Non-pigmented ciliary epithelial cell (primary cell): ENCODE measurements around the gene GAB4.
"Not testable (repeated sequence)": the region's sequence is repeated elsewhere in the genome, so short reads cannot be mapped to it uniquely, and the experiment has no call there.

ENCODE experiments used
- DNase-seq: peaks from one replicate; pipeline ENCODE4 v3.0.0-alpha.2; 2010; ENCODE audit warnings: low read depth

The GAB4 gene

DNA sequence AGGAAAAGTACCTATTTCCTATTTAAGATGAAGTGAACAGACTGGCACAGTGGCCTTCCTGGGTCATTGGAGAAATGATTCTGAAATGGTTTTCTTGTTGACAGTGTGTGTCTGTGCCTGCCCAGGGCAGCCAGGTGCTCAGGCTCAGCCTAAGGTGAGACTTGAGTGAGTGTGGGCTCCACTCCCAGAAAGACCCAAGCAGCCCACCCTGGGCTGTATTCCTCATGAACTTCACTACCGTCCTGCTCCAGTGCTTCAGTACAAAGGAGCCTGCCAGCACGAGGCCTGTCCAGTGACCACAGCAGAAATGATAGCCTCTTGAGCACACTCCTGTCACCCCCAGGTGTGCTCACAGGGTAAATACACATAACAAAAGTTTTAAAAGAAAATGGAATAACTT is 49.5 kb downstream of the GAB4 start:
- DNase-seq, result no peak

DNA sequence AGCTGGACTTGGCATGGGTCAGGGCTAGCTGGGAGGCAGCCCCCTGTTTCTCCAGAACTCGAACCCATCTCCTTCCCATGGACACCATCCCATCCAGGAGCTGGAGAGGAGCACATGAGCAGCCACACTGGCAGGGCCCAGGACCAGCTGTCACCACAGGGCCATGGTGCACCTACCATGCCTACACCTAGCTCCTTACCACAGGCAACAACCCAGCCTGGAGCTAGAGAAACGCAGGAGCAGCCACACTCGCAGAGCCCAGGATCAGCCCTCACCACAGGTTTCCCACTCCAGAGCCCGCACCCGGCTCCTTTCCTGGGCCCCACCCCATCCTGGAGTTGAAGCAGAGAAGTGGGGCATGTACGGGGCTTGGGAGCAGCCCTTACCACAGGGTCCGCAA is 50.2 kb downstream of the GAB4 start:
- DNase-seq, result no peak

DNA sequence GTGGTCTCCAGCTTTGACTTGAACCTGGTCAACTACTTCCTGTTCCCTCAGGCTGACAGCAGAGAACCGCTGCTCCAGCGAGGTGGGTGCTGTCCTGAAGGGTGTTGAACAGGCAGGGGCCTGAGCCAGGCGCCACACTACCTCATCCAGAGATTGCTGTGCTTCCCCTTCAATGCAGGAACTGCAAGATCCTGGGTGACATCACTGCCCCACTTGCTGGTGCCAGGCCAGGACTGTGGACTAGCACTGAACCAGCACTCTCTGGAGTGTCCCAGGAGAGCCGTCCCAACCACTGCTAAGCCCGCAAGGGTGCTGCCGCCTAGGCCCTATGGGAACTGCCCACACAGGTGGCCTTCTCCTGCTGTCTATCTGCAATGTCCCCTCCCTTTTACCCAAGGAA is 51.7 kb downstream of the GAB4 start:
- DNase-seq, result no peak

DNA sequence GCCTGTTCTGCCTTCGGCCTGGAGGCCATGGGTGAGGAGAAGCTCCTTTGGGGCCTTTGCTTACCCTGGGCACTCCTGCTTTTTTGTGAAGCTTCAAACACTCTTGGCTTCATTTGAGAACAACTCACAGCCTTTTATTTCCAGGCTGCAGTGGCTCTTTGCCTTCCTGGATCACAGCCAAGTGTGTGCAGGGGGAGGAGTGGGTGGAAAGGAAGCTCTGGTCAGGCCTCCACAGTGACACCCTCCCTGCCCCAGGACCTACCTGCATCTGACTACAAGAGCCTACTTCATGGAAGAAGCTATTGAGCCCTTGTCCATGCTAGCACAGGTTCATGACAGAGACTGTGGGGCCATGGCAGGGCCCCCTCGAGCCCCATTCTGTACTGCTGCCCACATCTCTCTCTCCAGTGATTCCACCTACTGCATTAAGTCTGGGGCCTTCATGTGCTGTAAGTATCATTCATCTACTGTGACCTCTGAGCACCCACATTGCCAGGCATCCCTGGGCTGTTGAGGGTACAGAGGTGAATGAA is 52.3 kb downstream of the GAB4 start:
- no peak for DNase-seq

DNA sequence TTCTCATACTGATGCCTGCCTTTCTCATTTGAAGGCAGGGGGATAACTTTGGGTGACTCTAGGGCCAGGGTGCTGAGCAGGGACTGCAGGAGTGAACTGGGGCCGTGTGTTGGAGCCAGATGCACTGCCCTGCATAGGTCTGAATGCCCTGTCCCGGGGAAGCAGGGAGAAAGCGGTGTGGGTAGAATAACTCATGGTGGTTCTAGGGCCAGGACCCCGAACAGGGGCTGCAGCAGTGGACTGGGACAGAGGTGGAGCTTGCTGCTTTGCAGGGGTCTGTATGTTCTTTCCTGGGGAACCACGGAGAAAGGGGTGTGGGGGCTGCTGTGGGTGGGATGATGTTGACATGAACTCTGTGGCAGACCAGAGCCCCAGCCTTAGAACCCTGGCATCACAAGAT is 52.9 kb downstream of the GAB4 start:
- DNase-seq, result no peak

DNA sequence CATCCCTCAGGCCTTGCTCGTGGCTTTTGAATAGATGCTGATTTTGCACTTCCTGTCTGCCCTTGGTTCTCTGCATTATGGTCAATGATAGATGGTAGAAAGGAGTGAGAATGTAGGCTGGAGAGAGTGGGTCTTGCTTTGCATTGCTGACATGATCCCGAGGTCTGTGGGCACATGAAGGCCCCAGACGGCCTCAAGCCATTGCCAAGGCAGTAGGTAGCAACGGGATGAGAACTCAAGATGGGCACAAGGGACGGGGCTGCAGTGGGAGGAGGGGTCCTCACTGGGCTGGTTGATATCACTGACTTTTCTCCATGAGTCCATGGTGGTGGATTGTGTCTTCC is 54.0 kb downstream of the GAB4 start:
- no peak for DNase-seq

DNA sequence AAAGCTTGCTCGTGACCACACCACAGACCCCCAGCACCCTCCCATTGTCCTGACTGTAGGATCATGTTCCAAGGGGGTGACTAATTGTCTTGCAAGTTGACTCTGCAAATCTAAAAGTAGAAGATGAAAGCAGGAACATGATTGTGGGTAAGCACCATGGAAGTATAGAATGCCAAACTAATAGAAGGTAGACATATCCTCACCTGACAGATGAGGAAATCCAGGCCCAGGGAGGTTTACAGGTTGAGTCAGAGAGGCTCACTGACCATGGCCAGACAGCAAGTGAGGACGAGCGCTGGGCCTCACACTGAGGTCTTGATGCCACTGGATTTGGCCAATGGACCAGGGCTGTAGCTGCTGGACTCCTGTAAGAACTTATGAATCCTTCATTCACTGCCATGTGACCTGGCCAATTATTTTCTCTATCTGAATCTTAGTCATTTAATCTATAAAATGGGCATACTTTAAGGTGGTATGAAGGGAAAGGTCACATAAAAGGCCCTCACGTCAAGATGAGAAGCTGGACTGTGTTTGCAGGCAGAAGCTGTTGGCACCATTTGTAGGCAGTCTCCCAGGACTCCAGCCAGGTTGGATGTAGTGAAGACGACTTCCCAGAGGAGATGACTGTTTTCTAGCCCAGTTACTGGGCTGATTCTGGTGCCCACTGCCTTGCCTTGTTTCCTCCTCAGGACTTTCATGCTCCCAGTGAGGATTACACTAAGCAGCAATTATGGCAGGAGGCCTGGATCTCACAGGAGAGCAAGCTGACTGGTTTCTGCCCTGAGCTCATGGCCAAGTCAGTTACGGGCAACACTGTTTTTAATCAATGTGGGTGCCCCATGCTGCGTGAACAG is 54.6 kb downstream of the GAB4 start:
- DNase-seq, result no peak

DNA sequence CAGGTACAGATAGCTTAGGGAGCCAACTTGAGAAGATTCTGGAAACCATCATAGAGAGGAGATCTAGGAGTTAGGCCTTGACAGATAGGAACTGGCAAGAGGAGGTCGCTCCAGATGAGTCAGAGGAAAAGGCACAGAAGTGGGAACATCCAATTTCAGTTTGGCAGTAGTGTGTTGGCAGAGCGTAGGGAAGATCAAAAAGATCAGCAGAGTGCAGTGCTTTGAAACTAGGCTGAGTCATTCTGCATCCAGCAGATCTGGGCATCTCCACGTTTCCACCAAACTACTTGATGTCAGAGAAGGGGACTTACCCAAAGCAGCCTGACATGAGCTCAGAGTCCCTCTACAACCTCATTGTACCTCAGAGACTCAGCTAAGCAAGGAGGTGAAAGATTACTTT is 58.5 kb downstream of the GAB4 start:
- DNase-seq, result no peak

DNA sequence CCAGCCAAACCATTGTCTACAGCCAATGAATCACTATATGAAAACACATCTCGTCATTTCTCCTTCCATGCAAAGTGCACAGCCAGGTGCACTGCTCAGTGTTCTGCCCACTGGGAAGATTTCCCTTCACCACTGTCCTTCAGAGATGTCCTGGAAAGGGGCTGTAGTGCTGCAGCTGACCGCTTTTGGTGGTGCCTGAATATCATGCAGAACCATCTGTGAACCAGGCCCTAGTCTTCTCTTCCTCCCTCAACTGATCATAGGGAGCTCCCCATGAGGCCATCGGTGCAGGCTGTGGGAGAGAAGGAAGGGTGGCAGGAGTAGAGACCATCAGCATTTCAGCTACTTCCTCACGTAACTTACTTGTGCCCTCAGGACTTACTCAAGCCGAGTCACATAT is 70.2 kb downstream of the GAB4 start:
- no peak for DNase-seq

DNA sequence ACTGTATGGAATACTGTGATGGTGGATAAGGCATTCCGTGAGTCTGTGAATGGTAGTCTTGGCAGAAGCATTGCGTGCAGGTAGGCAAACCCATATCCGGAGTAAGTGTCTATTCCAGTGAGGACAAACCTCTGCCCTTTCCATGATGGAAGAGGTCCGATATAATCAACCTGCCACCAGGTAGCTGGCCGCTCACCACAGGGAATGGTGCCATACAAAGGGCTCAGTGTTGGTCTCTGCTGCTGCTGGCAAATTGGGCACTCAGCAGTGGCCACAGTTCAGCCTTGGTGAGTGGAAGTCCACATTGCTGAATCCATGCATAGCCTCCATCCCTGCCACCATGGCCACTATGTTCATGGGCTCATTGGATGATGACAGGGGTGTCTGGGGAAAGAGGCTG is 70.8 kb downstream of the GAB4 start:
- not testable (repeated sequence) for DNase-seq

DNA sequence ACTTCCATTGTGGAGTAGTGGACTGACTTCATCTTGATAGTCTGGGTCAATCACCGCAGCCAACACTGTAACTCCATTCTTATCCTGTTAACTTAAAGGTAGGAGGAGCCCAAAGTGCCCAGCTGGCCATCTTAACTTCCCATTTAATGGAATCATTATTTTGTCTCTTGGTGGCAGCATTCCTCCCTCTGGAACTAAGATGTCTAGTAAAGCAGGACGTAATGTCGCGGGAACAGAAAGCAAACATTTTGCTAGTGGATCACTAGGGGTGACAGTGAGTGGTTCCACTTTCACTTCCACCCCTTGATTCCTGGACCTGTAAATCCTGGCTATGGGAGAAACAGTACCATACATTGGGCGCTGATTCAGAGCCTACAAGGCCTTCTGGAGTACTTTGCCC is 71.4 kb downstream of the GAB4 start:
- DNase-seq, result no peak

DNA sequence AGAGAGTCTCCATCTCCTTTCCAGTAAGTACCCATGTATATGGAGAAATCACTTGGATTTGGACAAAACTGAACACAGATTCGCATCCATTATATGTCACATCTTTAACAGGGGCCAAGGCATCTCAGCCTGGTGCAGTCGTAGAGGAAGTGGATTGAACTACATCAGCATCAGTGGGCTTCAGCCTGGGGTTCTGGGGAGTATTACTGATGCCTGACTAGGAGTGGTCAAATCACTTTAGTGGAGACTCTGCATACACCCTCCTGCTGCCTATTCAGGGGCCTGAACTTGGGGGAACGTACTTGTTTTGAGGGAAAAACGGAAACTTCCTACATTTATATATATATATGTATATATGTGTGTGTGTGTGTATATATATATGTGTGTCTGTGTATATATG is 72.8 kb downstream of the GAB4 start:
- no peak for DNase-seq

DNA sequence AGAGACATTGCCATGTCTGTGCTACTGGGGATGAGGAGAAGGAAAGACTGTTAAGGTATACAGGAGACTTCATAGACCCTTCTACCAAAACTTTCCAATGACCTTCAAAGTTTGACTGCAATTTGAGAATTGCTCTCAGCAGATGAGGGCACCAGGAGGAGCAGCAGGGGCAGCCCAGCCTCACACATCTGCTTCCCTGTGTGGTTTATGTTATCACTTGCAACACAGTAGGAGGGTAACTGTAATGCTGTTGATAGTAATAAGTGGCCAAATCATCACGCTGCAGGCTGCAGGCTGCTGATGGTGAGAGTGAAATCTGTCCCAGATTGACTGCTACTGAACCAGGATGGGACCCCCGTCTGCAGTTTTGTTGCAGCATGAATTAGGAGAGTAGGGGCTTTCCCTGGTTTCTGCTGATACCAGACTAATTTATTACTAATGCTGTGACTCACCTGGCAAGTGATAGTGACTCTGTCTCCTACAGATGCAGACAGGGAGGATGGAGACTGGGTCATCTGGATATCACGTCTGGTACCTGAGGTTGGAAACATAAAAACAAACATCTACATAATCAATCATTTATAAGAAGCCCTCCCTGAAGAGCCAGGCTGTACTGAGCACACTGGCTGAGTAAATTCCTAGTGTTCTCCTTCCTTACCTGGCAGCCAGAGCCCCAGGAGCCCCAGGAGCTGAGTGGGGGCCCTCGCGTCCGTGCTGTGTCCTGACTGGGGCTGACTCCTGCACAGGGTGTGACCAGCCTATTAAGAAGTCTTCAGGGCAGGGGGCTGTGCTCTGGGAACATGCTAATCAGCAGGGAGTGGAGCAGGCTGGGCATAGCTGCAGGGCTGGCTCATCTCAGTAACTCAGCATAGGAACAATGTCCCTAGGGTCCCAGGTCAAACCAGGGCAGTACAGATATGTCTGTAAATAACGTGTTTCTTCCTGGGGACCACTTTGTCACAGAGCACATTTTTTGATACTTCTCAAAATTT is 74.4 kb downstream of the GAB4 start:
- DNase-seq, result no peak

DNA sequence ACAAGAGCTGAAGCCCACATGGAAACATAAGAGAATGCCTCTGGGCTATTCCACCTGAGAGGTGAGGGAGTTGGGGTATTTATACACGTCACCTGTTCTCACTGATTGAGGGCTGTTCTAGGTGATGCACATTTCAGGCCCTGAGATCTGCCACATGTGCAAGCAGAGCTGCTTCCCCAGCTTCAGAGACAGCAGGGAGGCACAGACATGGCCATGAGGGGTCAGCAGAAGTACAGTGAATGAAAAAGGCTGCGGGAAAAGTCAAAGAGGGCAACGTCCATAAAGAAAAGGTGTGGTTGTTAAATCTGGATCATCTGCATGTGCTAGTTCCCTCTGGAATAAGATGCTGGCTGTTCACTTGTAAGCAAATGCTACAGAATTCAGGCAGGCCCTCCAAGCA is 75.4 kb downstream of the GAB4 start:
- no peak for DNase-seq

DNA sequence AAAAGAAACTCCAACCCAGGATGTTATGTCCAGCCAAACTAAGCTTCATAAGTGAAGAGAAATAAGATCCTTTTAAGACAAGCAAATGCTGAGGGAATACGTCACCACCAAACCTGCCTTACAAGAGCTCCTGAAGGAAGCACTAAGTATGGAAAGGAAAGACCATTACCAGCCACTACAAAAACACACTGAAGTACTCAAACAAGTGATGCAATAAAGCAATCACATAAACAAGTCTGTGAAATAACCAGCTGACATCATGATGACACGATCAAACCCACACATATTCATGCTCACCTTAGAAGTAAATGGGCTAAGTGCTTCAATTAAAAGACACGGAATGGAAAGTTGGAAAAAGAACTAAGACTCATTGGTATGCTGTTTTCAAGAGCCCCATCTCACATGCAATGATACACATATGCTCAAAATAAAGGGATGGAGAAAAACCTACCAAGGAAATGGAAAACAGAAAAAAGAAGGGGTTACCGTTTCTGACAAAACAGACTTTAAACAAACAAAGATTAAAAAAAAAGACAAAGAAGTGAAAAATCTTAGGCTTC is 82.5 kb downstream of the GAB4 start:
- DNase-seq, result no peak

DNA sequence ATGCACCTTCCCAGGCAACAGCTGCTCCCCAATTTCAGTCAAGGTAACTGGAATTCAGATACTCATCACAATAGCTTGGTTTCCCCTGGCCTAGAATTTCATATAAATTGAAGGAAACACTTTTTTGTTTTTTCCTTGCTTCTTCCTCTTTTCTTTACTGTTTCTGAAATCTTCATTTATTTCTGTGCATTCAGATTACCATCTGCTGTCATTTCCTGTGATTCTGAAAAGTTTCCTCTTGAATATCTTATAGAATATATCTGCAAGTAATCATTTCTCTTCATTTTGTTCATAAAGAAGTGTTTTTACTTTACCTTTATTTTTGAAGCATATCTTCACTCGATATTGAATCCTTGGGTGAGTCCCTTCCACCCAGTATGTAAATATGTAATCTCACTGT is 85.3 kb downstream of the GAB4 start:
- no peak for DNase-seq

DNA sequence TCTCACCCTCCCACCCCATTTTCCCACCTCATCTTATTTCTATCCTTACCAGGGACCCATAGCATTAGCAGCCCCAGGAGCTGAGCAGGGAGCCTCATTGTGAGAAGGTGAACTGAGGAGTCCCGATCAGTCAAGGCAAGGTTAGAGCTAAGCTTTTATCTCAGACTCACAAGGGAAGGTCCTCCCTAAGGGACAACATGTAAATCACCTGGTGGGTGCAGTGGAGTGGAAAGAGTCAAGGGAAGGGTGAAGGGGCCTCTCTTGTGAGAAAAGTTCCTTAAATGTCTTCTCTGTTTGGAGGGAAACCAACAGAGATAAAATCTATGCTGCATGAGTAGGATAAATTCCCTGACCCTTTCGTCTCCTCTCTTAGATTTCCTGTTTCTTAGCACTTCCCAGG is 85.9 kb downstream of the GAB4 start:
- no peak for DNase-seq

DNA sequence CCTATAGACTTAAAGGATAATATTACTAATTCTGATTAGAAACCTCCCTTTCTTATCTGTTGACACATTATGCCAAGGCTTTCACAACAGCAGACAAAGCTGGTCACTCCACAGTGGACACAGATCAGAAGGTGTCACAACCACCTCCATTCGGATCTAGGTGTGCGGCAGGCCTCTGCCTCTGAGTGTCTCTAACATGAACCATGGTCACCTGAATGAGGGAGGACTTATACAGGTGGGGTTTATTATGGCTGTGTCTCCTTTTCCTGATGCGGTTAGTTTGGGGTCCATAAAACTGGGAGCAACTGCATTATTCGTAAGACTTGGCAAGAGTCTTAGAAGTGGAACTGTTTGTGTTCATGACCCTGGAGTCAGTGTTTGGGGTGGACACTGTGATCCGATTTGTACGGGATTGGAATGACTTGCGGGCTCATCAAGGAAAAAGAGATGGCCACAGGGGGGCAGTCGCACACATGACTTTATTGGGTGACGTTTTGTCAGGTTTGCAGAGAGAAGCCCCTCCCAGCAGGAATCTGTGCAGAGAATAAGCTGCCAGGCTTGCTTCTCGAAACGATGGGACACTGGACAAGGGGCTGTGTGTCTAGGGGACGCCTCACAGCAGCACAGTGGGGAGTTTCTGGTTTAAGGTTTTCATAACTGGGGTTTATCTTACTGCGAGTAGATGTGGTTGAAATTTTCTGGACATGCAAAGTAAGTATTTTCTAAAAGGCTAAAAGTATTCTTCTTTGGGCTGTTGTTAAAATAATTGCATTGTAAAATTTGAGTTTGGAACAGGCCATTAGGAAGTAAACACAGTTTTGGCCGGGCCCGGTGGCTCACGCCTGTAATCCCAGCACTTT is 90.6 kb downstream of the GAB4 start:
- DNase-seq, result no peak

DNA sequence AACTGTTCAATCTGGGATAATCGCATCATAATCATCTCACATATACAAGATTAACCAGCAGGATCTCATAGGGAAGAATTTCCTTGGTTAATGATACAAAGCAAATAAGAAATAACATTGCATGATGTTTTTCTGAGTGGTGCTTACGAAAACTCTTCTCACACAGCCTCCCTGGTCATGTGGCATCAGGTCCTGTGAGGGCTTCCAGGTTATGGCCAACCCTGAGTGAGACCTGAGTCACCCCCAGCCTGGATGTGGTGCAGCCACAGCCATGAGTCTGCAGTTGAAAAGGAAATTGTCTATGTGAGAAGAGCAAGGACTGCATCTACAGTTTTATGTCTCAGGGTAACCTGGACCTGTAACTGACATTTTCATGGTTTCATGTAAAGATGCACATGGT is 92.3 kb downstream of the GAB4 start:
- no peak for DNase-seq

DNA sequence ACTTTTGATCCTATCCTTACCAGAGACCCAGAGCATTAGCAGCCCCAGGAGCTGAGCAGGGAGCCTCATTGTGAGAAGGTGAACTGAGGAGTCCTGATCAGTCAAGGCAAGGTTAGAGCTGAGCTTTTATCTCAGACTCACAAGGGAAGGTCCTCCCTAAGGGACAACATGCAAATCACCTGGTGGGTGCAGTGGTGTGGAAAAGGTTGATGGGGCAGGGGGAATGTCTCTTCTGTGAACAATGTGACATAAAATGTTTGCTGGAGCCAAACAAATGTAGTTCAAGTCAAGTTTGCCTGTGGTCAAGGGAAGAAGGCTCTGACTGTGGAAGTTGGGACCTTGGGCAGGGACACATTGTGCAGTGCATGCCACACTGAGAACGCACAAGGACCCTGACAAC is 93.1 kb downstream of the GAB4 start:
- not testable (repeated sequence) for DNase-seq

DNA sequence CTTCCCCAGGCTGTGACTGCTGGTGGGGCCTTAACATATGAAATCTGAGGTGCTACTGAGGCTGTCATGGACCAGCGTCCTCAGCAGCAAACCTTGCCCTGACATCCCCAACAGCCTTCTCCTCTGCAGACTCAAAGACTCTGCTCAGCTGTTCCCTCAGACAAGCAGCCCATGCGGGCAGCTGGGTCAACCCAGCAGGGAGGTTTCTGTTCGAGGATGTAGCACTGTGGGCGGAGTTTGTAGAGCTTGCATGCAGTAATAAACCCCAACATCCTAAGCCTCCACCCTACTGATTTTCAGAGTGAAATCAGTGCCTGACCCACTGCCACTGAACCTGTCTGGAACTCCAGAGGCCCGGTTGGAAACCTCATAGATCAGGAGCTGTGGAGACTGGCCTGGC is 94.0 kb downstream of the GAB4 start:
- no peak for DNase-seq

DNA sequence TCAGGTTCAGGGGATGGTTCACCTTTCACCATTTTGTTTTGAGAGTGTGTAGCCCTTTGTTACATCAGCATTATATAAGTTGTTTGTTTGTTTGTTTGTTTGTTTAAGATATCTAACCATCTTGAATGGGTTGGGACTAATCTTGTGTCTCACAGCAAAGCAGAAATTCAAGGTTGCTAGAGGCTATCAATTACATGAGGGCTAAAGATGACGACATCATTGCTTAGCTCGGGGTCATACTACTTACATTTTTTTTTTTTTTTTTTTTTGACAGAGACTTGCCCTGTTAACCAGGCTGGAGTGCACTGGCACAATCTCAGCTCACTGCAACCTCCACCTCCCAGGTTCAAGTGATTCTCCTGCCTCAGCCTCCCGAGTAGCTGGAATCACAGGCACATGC is 95.7 kb downstream of the GAB4 start:
- no peak for DNase-seq
